ENCODE data around the gene GPATCH2L. TPM values are rescaled to one million over a fixed set of nuclear protein-coding genes. Genes with fewer than 3 reads are reported as not detected.

Gene GPATCH2L
- polyA plus RNA-seq, 2 of the 4 experiments (the other 2 are of a cell fraction), result 19.6 to 30.9 TPM

- TF ChIP-seq PBX3 (IDR thresholded peaks at IDR 0.05), result no peak
- TF ChIP-seq FOSL2 (IDR thresholded peaks at IDR 0.05), result no peak
- TF ChIP-seq FOSL2 (CRISPR knock-in tag; IDR thresholded peaks at IDR 0.05), result no peak
- no peak for TF ChIP-seq PHF8 (IDR thresholded peaks at IDR 0.05; ENCODE audit: borderline replicate concordance, low read depth)
- TF ChIP-seq BHLHE40 (IDR thresholded peaks at IDR 0.05; ENCODE audit: low read depth, low read length), result no peak
- no peak for TF ChIP-seq RCOR1 (IDR thresholded peaks at IDR 0.05; ENCODE audit: low read depth, low read length)
- no peak for TF ChIP-seq POLR2A (IDR thresholded peaks at IDR 0.05; ENCODE audit: low read length)
- TF ChIP-seq MAFK (IDR thresholded peaks at IDR 0.05; ENCODE audit: partially characterized antibody), result no peak
- TF ChIP-seq CBX8 (IDR thresholded peaks at IDR 0.05), result no peak
Measured at GRCh38 chr14:76237349-76237990, 85.7 kb downstream of the GPATCH2L start (continued).

GRCh38 chr14:76245097-76245496 is 93.4 kb downstream of the GPATCH2L start:
- ATAC-seq, result no peak
- Histone ChIP-seq H3K27ac (no peak overlapping the region), H3K4me1 (no peaks in the 10 kb centered on the region), H3K4me3 (no peak overlapping the region), H3K9me3 (peaks cover 5% of the 10 kb centered on the region; the same call in 2 of the 3 replicates), H3K4me2 (no peak overlapping the region)
- POLR2A ChIA-PET, result no interaction called here
- FAIRE-seq, result no peak
- DNase-seq (ENCODE audit: low read depth in 1 of 2, low spot score in 1 of 2), result no peak
- 68% methylated on average over 1 of the region's 1 CpG for WGBS (ENCODE audit: missing lambda C conversion rate)
- CTCF ChIA-PET, result no interaction called here
- no peak for TF ChIP-seq ESRRA (IDR thresholded peaks at IDR 0.05; ENCODE audit: borderline replicate concordance, low read length)
- no peak for TF ChIP-seq GATA3 (IDR thresholded peaks at IDR 0.05; ENCODE audit: borderline replicate concordance)
- TF ChIP-seq HMGXB4 (CRISPR knock-in tag; IDR thresholded peaks at IDR 0.05; ENCODE audit: borderline replicate concordance), result no peak
- no peak for TF ChIP-seq FOXS1 (CRISPR knock-in tag; IDR thresholded peaks at IDR 0.05)
- TF ChIP-seq HEYL (CRISPR knock-in tag; IDR thresholded peaks at IDR 0.05), result no peak
- TF ChIP-seq HOXB13 (CRISPR knock-in tag; IDR thresholded peaks at IDR 0.05; ENCODE audit: low read depth), result no peak
- TF ChIP-seq CTCF (IDR thresholded peaks at IDR 0.05), result no peak

GRCh38 chr14:76250302-76250701 is 98.6 kb downstream of the GPATCH2L start:
- no peak for ATAC-seq

More at GRCh38 chr14:76250302-76250701, 98.6 kb downstream of the GPATCH2L start:
- H3K4me1 ChIP-seq, result no peaks in the 10 kb centered on the region
- no peak for DNase-seq (ENCODE audit: low read depth in 1 of 2, low spot score in 1 of 2)
- H3K4me3 ChIP-seq, result no peak overlapping the region
- CTCF ChIA-PET, result no interaction called here
- WGBS (ENCODE audit: missing lambda C conversion rate), result 53% methylated on average over 9 of the region's 9 CpGs
- POLR2A ChIA-PET, result no interaction called here
- no peak overlapping the region for H3K27ac ChIP-seq
- no peak for FAIRE-seq
- no peak for TF ChIP-seq HOXA7 (CRISPR knock-in tag; IDR thresholded peaks at IDR 0.05)
- TF ChIP-seq TFCP2L1 (CRISPR knock-in tag; IDR thresholded peaks at IDR 0.05), result no peak
- TF ChIP-seq ZC3H11A (IDR thresholded peaks at IDR 0.05), result no peak
- no peak for TF ChIP-seq MAZ (IDR thresholded peaks at IDR 0.05; ENCODE audit: borderline replicate concordance, low read depth, low read length)
- no peak for TF ChIP-seq CTCF (IDR thresholded peaks at IDR 0.05)
- TF ChIP-seq HES2 (IDR thresholded peaks at IDR 0.05), result no peak
- TF ChIP-seq NPAS2 (CRISPR knock-in tag; IDR thresholded peaks at IDR 0.05; ENCODE audit: borderline replicate concordance), result no peak
- TF ChIP-seq CHD4 (IDR thresholded peaks at IDR 0.05; ENCODE audit: borderline replicate concordance), result no peak
- no peak for TF ChIP-seq EHMT2 (IDR thresholded peaks at IDR 0.05; ENCODE audit: low read depth)
- H3K9me3 ChIP-seq, result no peaks in the 10 kb centered on the region
- no peak overlapping the region for H3K4me2 ChIP-seq

All from A549 (cell line).